Tibial artery (tissue), 4 donors: ENCODE measurements around the gene SLC25A5.
"Not testable (repeated sequence)": the region's sequence is repeated elsewhere in the genome, so short reads cannot be mapped to it uniquely, and the experiment has no call there.

Experiments
- DNase-seq, 2 donors: peaks; one replicate each; pipeline ENCODE4 v3.0.0-alpha.2; 2019
- H3K27ac ChIP-seq, 2 donors: fragments of 200-600 bp; sonication (generic) in 1 of 2; 1 replicate in 1 of 2; 2 replicates in 1 of 2; pipeline ENCODE4 v1.5.1; 2018 to 2019; ENCODE audit warnings: mild to moderate bottlenecking in 1 of 2
- H3K27me3 ChIP-seq, 2 donors: fragments of 200-600 bp; sonication (generic) in 1 of 2; one replicate each; pipeline versions ENCODE4 v1.5.1 to v1.6.0; 2016 to 2019
- H3K36me3 ChIP-seq, 3 donors: fragments of 200-600 bp; sonication (generic) in 2 of 3; one replicate each; pipeline ENCODE4 v1.5.1; 2016 to 2019; ENCODE audit warnings: mild to moderate bottlenecking in 2 of 3
- H3K4me1 ChIP-seq, 4 donors: fragments of 200-600 bp; sonication (generic) in 2 of 4; 1 replicate in 3 of 4; 2 replicates in 1 of 4; pipeline ENCODE4 v1.5.1; 2016 to 2019
- H3K4me3 ChIP-seq, 2 donors: fragments of 200-600 bp; sonication (generic) in 1 of 2; 1 replicate in 1 of 2; 2 replicates in 1 of 2; pipeline ENCODE4 v1.5.1; 2018 to 2019; ENCODE audit warnings: mild to moderate bottlenecking in 2 of 2
- H3K9me3 ChIP-seq, 3 donors: fragments of 200-600 bp; sonication (generic) in 1 of 3; one replicate each; pipeline ENCODE4 v1.5.1; 2016 to 2019
- CTCF ChIP-seq, 2 experiments: fragments of 200-600 bp in 1 of 2; fragments of 450-650 bp in 1 of 2; IDR thresholded peaks; one replicate each; pipeline ENCODE4 v1.5.1; 2017 to 2019; ENCODE audit warnings: antibody characterized with exemption in 2 of 2, mild to moderate bottlenecking in 1 of 2, moderate library complexity in 1 of 2
- intact Hi-C: fragments of 100-400 bp; cut with DNase I; formaldehyde crosslinking; loops from one replicate; pipeline ENCODE4 v1.15.0; 2023; ENCODE audit warnings: low total_unique reads

The SLC25A5 gene

GRCh38 chrX:119503484-119503861 is 35.2 kb downstream of the SLC25A5 start:
- TF ChIP-seq CTCF (IDR thresholded peaks at IDR 0.05): no peak
- Histone ChIP-seq H3K9me3 (no peaks in the 10 kb centered on the region), H3K4me3 (no peak overlapping the region), H3K36me3 (no peaks in the 10 kb centered on the region), H3K27ac (peak overlapping the region; percentile 66 to 80), H3K4me1 (peaks cover 0 to 28% (median 9%) of the 10 kb centered on the region in 4 donors), H3K27me3 (no peaks in the 10 kb centered on the region)
- peak; percentile 26 to 84 for DNase-seq
- intact Hi-C loops: no loop called here

- H3K27me3 ChIP-seq, H3K27ac ChIP-seq, DNase-seq, intact Hi-C loops, H3K4me3 ChIP-seq, H3K36me3 ChIP-seq, H3K9me3 ChIP-seq: not testable (repeated sequence)
- peaks cover 0 to 28% (median 9%) of the 10 kb centered on the region in 4 donors for H3K4me1 ChIP-seq
These were observed 36.9 kb downstream of the SLC25A5 start for GRCh38 chrX:119505145-119505544.

DNA sequence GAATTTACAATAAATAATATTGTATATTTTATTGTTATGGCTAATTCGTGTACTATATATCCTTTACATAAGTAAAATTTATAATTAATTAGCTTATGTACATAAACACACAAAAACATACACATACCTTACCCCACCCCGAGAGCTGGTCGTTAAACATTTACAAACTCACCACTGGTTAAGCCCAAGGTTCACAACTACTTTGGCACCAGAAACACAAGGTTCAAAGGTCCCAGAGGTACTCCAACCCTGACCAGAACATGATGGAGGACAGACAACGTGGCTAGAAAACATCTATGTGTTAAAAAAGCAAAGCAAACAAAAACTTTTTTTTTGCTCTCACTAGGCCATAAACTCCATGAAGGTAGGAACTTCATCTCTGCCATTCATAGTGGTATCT is 37.7 kb downstream of the SLC25A5 start:
- no peak overlapping the region for H3K27ac ChIP-seq
- H3K4me1 ChIP-seq: peaks cover 0 to 28% (median 9%) of the 10 kb centered on the region in 4 donors
- H3K9me3 ChIP-seq: no peaks in the 10 kb centered on the region
- no peak for DNase-seq
- no peak for TF ChIP-seq CTCF (IDR thresholded peaks at IDR 0.05)
- H3K4me3 ChIP-seq: no peak overlapping the region
- no peaks in the 10 kb centered on the region for H3K36me3 ChIP-seq
- no peaks in the 10 kb centered on the region for H3K27me3 ChIP-seq
- intact Hi-C loops: no loop called here

DNA sequence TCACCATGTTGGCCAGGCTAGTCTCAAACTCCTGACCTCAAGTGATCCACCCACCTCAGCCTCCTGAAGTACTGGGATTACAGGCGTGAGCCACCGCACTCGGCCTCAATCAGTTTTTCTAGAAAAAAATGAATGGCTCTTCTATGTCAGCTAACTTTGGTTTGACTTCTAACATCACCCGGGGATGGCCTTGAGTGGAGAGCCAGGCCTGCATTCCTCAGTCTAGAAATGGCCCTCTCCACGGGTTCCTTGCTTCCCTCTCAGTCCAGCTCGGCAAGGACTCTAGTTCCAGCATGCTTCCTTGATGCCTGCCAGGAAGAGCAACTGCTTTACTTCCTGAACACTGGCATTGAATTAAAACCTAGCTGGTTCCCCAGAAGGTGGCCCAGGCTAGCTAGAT is 39.0 kb downstream of the SLC25A5 start:
- Histone ChIP-seq H3K9me3 (no peaks in the 10 kb centered on the region), H3K27me3 (no peaks in the 10 kb centered on the region), H3K36me3 (no peaks in the 10 kb centered on the region), H3K4me1 (peaks cover 0 to 28% (median 10%) of the 10 kb centered on the region in 4 donors), H3K27ac (peak overlapping the region; percentile 47 to 55), H3K4me3 (no peak overlapping the region)
- no peak for DNase-seq
- no peak for TF ChIP-seq CTCF (IDR thresholded peaks at IDR 0.05)
- intact Hi-C loops: no loop called here

DNA sequence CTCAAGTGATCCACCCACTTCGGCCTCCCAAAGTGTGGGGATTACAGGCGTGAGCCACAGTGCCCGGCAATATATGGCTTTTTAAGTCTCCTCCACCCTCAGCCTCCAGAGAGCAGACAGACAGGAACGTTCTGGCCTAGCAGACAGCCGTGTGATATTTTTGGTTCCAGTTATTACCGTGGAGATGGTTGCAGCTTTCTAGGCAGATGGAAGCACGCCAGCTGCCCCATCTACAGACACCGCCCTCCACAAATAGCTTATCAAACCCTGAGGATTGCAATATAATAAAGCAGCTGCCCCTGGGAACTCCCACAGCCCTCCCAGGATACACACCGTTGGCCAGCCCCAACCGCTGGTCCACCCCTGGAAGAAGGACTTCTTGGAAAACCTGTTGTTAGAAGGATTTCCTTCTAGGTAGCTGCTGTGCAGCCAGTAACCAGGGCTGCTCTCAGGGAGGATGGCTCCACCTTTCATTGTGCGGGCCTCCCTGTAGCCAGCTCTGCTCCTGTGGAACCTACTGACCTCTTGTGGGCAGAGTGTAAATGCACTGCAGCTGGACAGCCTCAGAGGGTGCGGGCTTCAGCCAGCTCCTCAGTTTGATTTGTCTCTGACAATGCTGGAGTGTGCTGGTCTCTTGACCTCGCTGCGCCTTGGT is 44.0 kb downstream of the SLC25A5 start:
- DNase-seq: peak; percentile 29 to 71
- TF ChIP-seq CTCF (IDR thresholded peaks at IDR 0.05): peak; percentile 66 to 67
- peaks cover 0 to 5% (median 2%) of the 10 kb centered on the region in 4 donors for H3K4me1 ChIP-seq
- no peaks in the 10 kb centered on the region for H3K27me3 ChIP-seq
- no peaks in the 10 kb centered on the region for H3K36me3 ChIP-seq
- H3K27ac ChIP-seq: peak overlapping the region in 1 of 2 donors; percentile 22
- intact Hi-C loops: loop anchor here (10.0 kb wide), 1 partner anchor 63 kb away; the partner anchor contains the start of gene UBE2A
- no peaks in the 10 kb centered on the region for H3K9me3 ChIP-seq
- H3K4me3 ChIP-seq: no peak overlapping the region

GRCh38 chrX:119516157-119516702 is 48.0 kb downstream of the SLC25A5 start:
- peaks cover 0 to 5% (median 0%) of the 10 kb centered on the region in 4 donors for H3K4me1 ChIP-seq
- no peak for DNase-seq

More at GRCh38 chrX:119516157-119516702, 48.0 kb downstream of the SLC25A5 start:
- H3K36me3 ChIP-seq: no peaks in the 10 kb centered on the region
- H3K27me3 ChIP-seq: no peaks in the 10 kb centered on the region
- H3K4me3 ChIP-seq: no peak overlapping the region
- H3K27ac ChIP-seq: no peak overlapping the region
- intact Hi-C loops: loop anchor here (10.0 kb wide), 1 partner anchor 59 kb away; the partner anchor contains the start of gene UBE2A
- H3K9me3 ChIP-seq: no peaks in the 10 kb centered on the region
- TF ChIP-seq CTCF (IDR thresholded peaks at IDR 0.05): peak; percentile 65 to 67
